Lung (tissue), 12 donors: Measurements from ENCODE around the gene GAS5. TPM values are rescaled to one million over a fixed set of nuclear protein-coding genes. Genes with fewer than 3 reads are reported as not detected.

ENCODE experiments used
- ATAC-seq: fragments of 200-7000 bp; cut with Tn5 transposase; one replicate; pipeline ENCODE4 v1.9.1; 2020; ENCODE audit warnings: moderate number of reproducible peaks; ENCODE audit not compliant: insufficient read depth, low FRiP score
- DNase-seq, 3 donors: peaks; one replicate each; pipeline ENCODE4 v3.0.0-alpha.2; 2013 to 2017
- H3K27ac ChIP-seq, 2 donors: one replicate each; pipeline ENCODE4 v1.5.1; 2013; ENCODE audit warnings: mild to moderate bottlenecking in 2 of 2, moderate library complexity in 2 of 2, control low read depth in 1 of 2, inconsistent platforms in 1 of 2, low read depth in 1 of 2, low read length in 1 of 2
- H3K27me3 ChIP-seq, 3 donors: one replicate each; pipeline ENCODE4 v1.5.1; 2013; ENCODE audit warnings: low read length in 2 of 3; ENCODE audit not compliant: control insufficient read depth in 3 of 3, insufficient read depth in 3 of 3
- H3K36me3 ChIP-seq, 4 donors: one replicate each; pipeline ENCODE4 v1.5.1; 2013; ENCODE audit warnings: low read length in 4 of 4, mild to moderate bottlenecking in 1 of 4, moderate library complexity in 1 of 4; ENCODE audit not compliant: control insufficient read depth in 4 of 4, insufficient read depth in 4 of 4
- H3K4me1 ChIP-seq, 5 donors: one replicate each; pipeline ENCODE4 v1.5.1; 2013; ENCODE audit warnings: low read length in 5 of 5, mild to moderate bottlenecking in 2 of 5, moderate library complexity in 1 of 5; ENCODE audit not compliant: control insufficient read depth in 5 of 5, insufficient read depth in 5 of 5
- H3K4me3 ChIP-seq: one replicate; pipeline ENCODE4 v1.5.1; 2013; ENCODE audit warnings: mild to moderate bottlenecking, control low read depth, moderate library complexity
- H3K9ac ChIP-seq, 2 donors: one replicate each; pipeline ENCODE4 v1.5.1; 2013; ENCODE audit warnings: low read length in 2 of 2, control low read depth in 1 of 2; ENCODE audit not compliant: insufficient read depth in 1 of 2
- H3K9me3 ChIP-seq, 4 donors: one replicate each; pipeline ENCODE4 v1.5.1; 2013; ENCODE audit warnings: low read length in 3 of 4, mild to moderate bottlenecking in 1 of 4, moderate library complexity in 1 of 4; ENCODE audit not compliant: control insufficient read depth in 4 of 4, insufficient read depth in 3 of 4
- CTCF ChIP-seq: IDR thresholded peaks from 2 replicates; pipeline ENCODE4 v1.5.1; 2012; ENCODE audit warnings: mild to moderate bottlenecking; ENCODE audit errors: control extremely low read depth, extremely low read depth
- WGBS, 2 donors: extraction: QIAGEN DNeasy Blood & Tissue Kit; methylation state at CpG; one replicate each; pipeline ENCODE4 v1.1.7; 2013; 5-methylcytosine and 5-hydroxymethylcytosine counted together
- polyA plus RNA-seq, 2 donors: library from polyadenylated mRNA; stranded (reverse); fragments of 200-250 nt; gene quantifications; one replicate each; pipeline ENCODE4 v1.2.1, GENCODE V29; 2013
- total RNA-seq, 2 donors: library from RNA; depleted of rRNA in 1 of 2; stranded (reverse); fragments of >200 nt in 1 of 2; gene quantifications; one replicate each; pipeline ENCODE4 v1.2.1, GENCODE V29; 2014 to 2021
- donor health status: control.
- donor health status: control.
- donor health status: Bipolar disorder and iron deficiency.
- donor health status: healthy.
- donor health status: DM: yes; HTN: yes; CAD: no.

Gene GAS5
- total and polyA plus RNA-seq, 4 donors = 231 to 1,168 (median 320) TPM

GRCh38 chr1:173903827-173904531 is 36.2 kb upstream of the GAS5 start:
- ATAC-seq = no peak
- peaks cover 0 to 8% (median 1%) of the 10 kb centered on the region in 5 donors for H3K4me1 ChIP-seq
- H3K27ac ChIP-seq = no peak overlapping the region
- no peak overlapping the region for H3K4me3 ChIP-seq
- WGBS, 2 donors = 65 to 84% methylated on average over 6 of the region's 6 CpGs
- TF ChIP-seq CTCF = no peak
- no peaks in the 10 kb centered on the region for H3K9me3 ChIP-seq
- no peaks in the 10 kb centered on the region for H3K27me3 ChIP-seq
- H3K36me3 ChIP-seq = peaks cover 0 to 3% (median 0%) of the 10 kb centered on the region in 4 donors
- DNase-seq = peak; percentile 25 to 74 (median 42)
- no peak overlapping the region for H3K9ac ChIP-seq

GRCh38 chr1:173900992-173901391 is 33.2 kb upstream of the GAS5 start:
- ATAC-seq = no peak
- Histone ChIP-seq H3K9me3 (no peaks in the 10 kb centered on the region), H3K4me1 (peaks cover 0 to 8% (median 1%) of the 10 kb centered on the region in 5 donors), H3K9ac (no peak overlapping the region), H3K4me3 (no peak overlapping the region), H3K27ac (no peak overlapping the region), H3K36me3 (peaks cover 0 to 3% (median 0%) of the 10 kb centered on the region in 4 donors), H3K27me3 (no peaks in the 10 kb centered on the region)
- DNase-seq = no peak
- 27 to 46% methylated on average over 3 of the region's 3 CpGs for WGBS, 2 donors
- no peak for TF ChIP-seq CTCF

GRCh38 chr1:173900427-173900826 is 32.6 kb upstream of the GAS5 start:
- no peak for DNase-seq

More at GRCh38 chr1:173900427-173900826, 32.6 kb upstream of the GAS5 start:
- H3K27me3 ChIP-seq = no peaks in the 10 kb centered on the region
- peaks cover 0 to 8% (median 1%) of the 10 kb centered on the region in 5 donors for H3K4me1 ChIP-seq
- ATAC-seq = no peak
- no peak overlapping the region for H3K9ac ChIP-seq
- no peaks in the 10 kb centered on the region for H3K9me3 ChIP-seq
- WGBS, 2 donors = 74 to 83% methylated on average over 2 of the region's 2 CpGs
- H3K27ac ChIP-seq = no peak overlapping the region
- H3K36me3 ChIP-seq = peaks cover 0 to 3% (median 0%) of the 10 kb centered on the region in 4 donors
- no peak for TF ChIP-seq CTCF
- H3K4me3 ChIP-seq = no peak overlapping the region
